HepG2 (cell line): Measurements from ENCODE around the gene FAM83C. TPM values are rescaled to one million over a fixed set of nuclear protein-coding genes. Genes with fewer than 3 reads are reported as not detected.

Experiments used
- ATAC-seq: fragments of 200-7000 bp; cut with Tn5 transposase; 3 replicates; pipeline ENCODE4 v1.9.1; 2020; ENCODE audit warnings: mild to moderate bottlenecking, moderate library complexity
- BruUV-seq: library from RNA; stranded (reverse); fragments of 400-500 nt; replicated peaks from 2 replicates; lab custom pipeline; 2021; lab: Mats Ljungman, UMichigan
- CTCF ChIA-PET: fragments of 300-600 bp; formaldehyde crosslinking; extraction: SDS; loops from one replicate; lab custom pipeline; 2021; ENCODE audit warnings: low total read pairs, inconsistent platforms, low intra/inter-chr PET ratio; lab: Yijun Ruan, JAX
- POLR2A ChIA-PET: fragments of 350-600 bp; sonication (Branson Sonifier 250); formaldehyde crosslinking; loops from one replicate; lab custom pipeline; 2020; ENCODE audit warnings: antibody characterized with exemption, inconsistent platforms; lab: Yijun Ruan, JAX
- DNase-seq: peaks from one replicate; pipeline ENCODE4 v3.0.0-alpha.2; 2015; ENCODE audit warnings: low spot score
- FAIRE-seq: peaks from 3 replicates; lab custom pipeline; 2011; peaks lifted over from hg19 to GRCh38; lab: Jason Lieb, UNC
- H2AFZ ChIP-seq: one replicate; pipeline ENCODE4 v1.6.1; 2011; ENCODE audit warnings: low read length, inconsistent platforms
- H3K27ac ChIP-seq: fragments of 300-600 bp; 3 replicates; pipeline ENCODE4 v1.8.0; 2011; ENCODE audit warnings: mixed run types, mild to moderate bottlenecking, mixed read lengths, low read length, inconsistent platforms; ENCODE audit not compliant: insufficient read depth; ENCODE audit errors: extremely low read length
- H3K27me3 ChIP-seq, 2 experiments: fragments of 200-600 bp in 1 of 2; 2 replicates in 1 of 2; 3 replicates in 1 of 2; pipeline versions ENCODE4 v1.6.0 to v1.8.0; 2011; ENCODE audit warnings: low read length in 2 of 2, mild to moderate bottlenecking in 2 of 2, moderate library complexity in 2 of 2, inconsistent platforms in 1 of 2; ENCODE audit not compliant: insufficient read depth in 2 of 2, control insufficient read depth in 1 of 2
- H3K36me3 ChIP-seq, 2 experiments: fragments of 200-600 bp in 1 of 2; replicated peaks in 1 of 2; 2 replicates in 1 of 2; 3 replicates in 1 of 2; pipeline versions ENCODE4 v1.5.1 to v1.8.0; 2011; ENCODE audit warnings: low read length in 2 of 2, inconsistent platforms in 1 of 2; ENCODE audit not compliant: insufficient read depth in 2 of 2, control insufficient read depth in 1 of 2
- H3K4me1 ChIP-seq: 2 replicates; pipeline ENCODE4 v1.5.1; 2012; ENCODE audit warnings: low read length, inconsistent platforms; ENCODE audit not compliant: insufficient read depth
- H3K4me2 ChIP-seq: 2 replicates; pipeline ENCODE4 v1.6.0; 2011; ENCODE audit warnings: low read depth, low read length, inconsistent platforms
- H3K4me3 ChIP-seq, 3 experiments: fragments of 200-600 bp in 1 of 3; sonication (generic), shearing (Covaris generic) in 1 of 3; replicated peaks in 1 of 3; 2 replicates each; pipeline ENCODE4 v1.5.1; 2011 to 2016; ENCODE audit warnings: low read length in 3 of 3, inconsistent platforms in 2 of 3, low read depth in 2 of 3, mild to moderate bottlenecking in 2 of 3, control low read depth in 1 of 3, mixed read lengths in 1 of 3; ENCODE audit not compliant: insufficient read depth in 1 of 3
- H3K79me2 ChIP-seq: one replicate; pipeline ENCODE4 v1.6.1; 2011; ENCODE audit warnings: low read length, inconsistent platforms; ENCODE audit not compliant: insufficient read depth
- H3K9ac ChIP-seq: 2 replicates; pipeline ENCODE4 v1.6.0; 2011; ENCODE audit warnings: mild to moderate bottlenecking, low read depth, low read length, inconsistent platforms; ENCODE audit not compliant: insufficient read depth
- H3K9me3 ChIP-seq: 2 replicates; pipeline ENCODE4 v1.5.1; 2012; ENCODE audit warnings: mild to moderate bottlenecking, low read length
- H4K20me1 ChIP-seq: 2 replicates; pipeline ENCODE4 v1.6.0; 2011; ENCODE audit warnings: inconsistent platforms, mild to moderate bottlenecking, low read length, moderate library complexity; ENCODE audit not compliant: insufficient read depth
- ATAD3A ChIP-seq: sonication (generic); formaldehyde crosslinking; IDR thresholded peaks from 2 replicates; pipeline ENCODE4 v1.4.0; 2020; ENCODE audit warnings: missing genetic modification reagents
- HDAC2 ChIP-seq: sonication (generic); formaldehyde crosslinking; IDR thresholded peaks from 2 replicates; pipeline ENCODE4 v1.4.0; 2020; ENCODE audit warnings: missing genetic modification reagents
- HMG20B ChIP-seq: conservative IDR thresholded peaks from 2 replicates; pipeline ENCODE4 v1.6.1; 2016; ENCODE audit warnings: missing genetic modification reagents, missing compliant biosample characterization
- KLF15 ChIP-seq: sonication (generic); formaldehyde crosslinking; IDR thresholded peaks from 2 replicates; pipeline ENCODE4 v1.8.1; 2023; ENCODE audit warnings: borderline replicate concordance, mild to moderate bottlenecking, inconsistent platforms, missing genetic modification reagents, mixed read lengths
- POGZ ChIP-seq: sonication (generic); formaldehyde crosslinking; IDR thresholded peaks from 2 replicates; pipeline ENCODE4 v1.4.0; 2020; ENCODE audit warnings: mild to moderate bottlenecking, missing genetic modification reagents
- RNF2 ChIP-seq: fragments of 450-650 bp; conservative IDR thresholded peaks from 2 replicates; pipeline ENCODE4 v1.6.1; 2016; ENCODE audit warnings: low read depth
- SMC3 ChIP-seq: IDR thresholded peaks from 2 replicates; pipeline ENCODE4 v1.6.1; 2011; ENCODE audit warnings: low read length, improper control_type of control experiment
- XBP1 ChIP-seq: sonication (generic); formaldehyde crosslinking; IDR thresholded peaks from 2 replicates; pipeline ENCODE4 v1.5.0; 2020; ENCODE audit warnings: missing genetic modification reagents
- ZNF20 ChIP-seq: sonication (generic); formaldehyde crosslinking; IDR thresholded peaks from 2 replicates; pipeline ENCODE4 v1.4.0; 2020; ENCODE audit warnings: mild to moderate bottlenecking, moderate library complexity, missing genetic modification reagents
- ZNF256 ChIP-seq: sonication (generic); formaldehyde crosslinking; conservative IDR thresholded peaks from 2 replicates; pipeline ENCODE4 v1.4.0; 2020; ENCODE audit warnings: missing genetic modification reagents
- ZNF562 ChIP-seq: sonication (generic); formaldehyde crosslinking; IDR thresholded peaks from 2 replicates; pipeline ENCODE4 v1.8.0; 2022; ENCODE audit warnings: missing genetic modification reagents, borderline replicate concordance
- ZNF660 ChIP-seq: sonication (generic); formaldehyde crosslinking; IDR thresholded peaks from 2 replicates; pipeline ENCODE4 v1.5.1; 2020; ENCODE audit warnings: mild to moderate bottlenecking, low read depth, missing genetic modification reagents, borderline replicate concordance
- ZNF772 ChIP-seq: sonication (generic); formaldehyde crosslinking; IDR thresholded peaks from 2 replicates; pipeline ENCODE4 v1.5.0; 2020; ENCODE audit warnings: mild to moderate bottlenecking, missing genetic modification reagents
- WGBS: methylation state at CpG from one replicate; pipeline ENCODE4 v1.1.6; 2017; ENCODE audit warnings: low lambda C conversion rate; 5-methylcytosine and 5-hydroxymethylcytosine counted together
- in situ Hi-C: cut with HindIII; loops from 2 replicates; pipeline ENCODE4 v1.10.0; 2017; ENCODE audit warnings: low pct_unique_long_range_greater_than_20kb; ENCODE audit not compliant: extremely low pct_ligation_motif_present
- intact Hi-C: fragments of 100-400 bp; cut with micrococcal nuclease; formaldehyde crosslinking; loops from one replicate; pipeline ENCODE4 v1.10.0; 2022; ENCODE audit not compliant: unreplicated experiment
- polyA plus RNA-seq, 8 experiments: library from polyadenylated mRNA; depleted of rRNA in 3 of 8; stranded (reverse) in 7 of 8; unstranded in 1 of 8; fragments of >200 nt; fragmentation: Illumina TruSeq in 4 of 8; extraction: Trizol in 4 of 8; gene quantifications; 2 replicates each; pipeline versions ENCODE4 v1.2.1 to v1.2.3, GENCODE V29; 2011 to 2016; ENCODE audit warnings: low read depth in 4 of 8, missing spikeins in 1 of 8, mixed read lengths in 1 of 8; ENCODE audit not compliant: insufficient read depth in 1 of 8
- total RNA-seq, 5 experiments: library from RNA; depleted of rRNA; stranded (reverse); fragments of >200 nt; fragmentation: Illumina TruSeq; extraction: Trizol; gene quantifications; 2 replicates each; pipeline ENCODE4 v1.2.3, GENCODE V29; 2016; ENCODE audit warnings: low read depth in 1 of 5
- TF ChIP-seq, protein P1 (sequence below): sonication (generic); formaldehyde crosslinking; IDR thresholded peaks from 2 replicates; pipeline ENCODE4 v1.4.0; 2020; ENCODE audit warnings: mild to moderate bottlenecking, low read depth, missing genetic modification reagents
- TF ChIP-seq, protein P2 (sequence below): sonication (generic); formaldehyde crosslinking; IDR thresholded peaks from 2 replicates; pipeline ENCODE4 v1.4.0; 2020; ENCODE audit warnings: missing genetic modification reagents
- TF ChIP-seq, protein P3 (sequence below): sonication (generic); formaldehyde crosslinking; IDR thresholded peaks from 2 replicates; pipeline ENCODE4 v1.5.1; 2020; ENCODE audit warnings: mild to moderate bottlenecking, missing genetic modification reagents, borderline replicate concordance

The FAM83C gene
- total and polyA plus RNA-seq, 2 of the 13 experiments (the other 11 are each of a cell fraction or from before 2014, with no cell fraction given) = 0.04 TPM; not detected in 1

DNA sequence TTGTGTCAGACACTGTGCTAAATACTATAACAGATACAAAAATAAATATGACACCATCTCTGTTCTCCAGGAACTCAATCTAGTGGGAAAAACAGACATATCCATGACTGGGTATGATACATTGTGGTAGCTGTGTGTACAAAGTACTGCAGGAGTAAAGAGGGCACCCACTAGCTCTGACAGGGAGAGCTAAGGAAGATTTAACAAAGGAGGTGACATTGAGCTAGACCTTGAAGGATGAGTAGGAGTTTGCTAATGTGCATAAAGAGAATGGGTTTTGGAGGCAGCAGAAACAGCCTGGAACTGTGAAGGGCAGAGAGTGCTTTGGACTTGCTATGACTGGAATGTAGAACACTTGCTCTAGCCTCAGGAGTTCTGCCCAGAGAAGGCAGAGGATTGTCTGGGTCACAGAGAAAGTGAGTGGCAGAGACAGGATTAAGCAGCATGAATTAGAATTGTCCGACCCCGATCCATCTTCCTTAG is 51.4 kb downstream of the FAM83C start:
- H3K27me3 ChIP-seq = peaks cover 3 to 15% of the 10 kb centered on the region in 2 experiments; a peak in 2 of 5 replicates
- no peaks in the 10 kb centered on the region for H3K79me2 ChIP-seq
- no peaks in the 10 kb centered on the region for H3K36me3 ChIP-seq
- DNase-seq (no peak), ATAC-seq (peak; percentile 27; the same call in 2 of the 3 replicates), FAIRE-seq (no peak)
- in situ Hi-C loops = no loop called here
- intact Hi-C loops = no loop called here
- no peaks in the 10 kb centered on the region for H3K4me1 ChIP-seq
- H3K27ac ChIP-seq = no peak overlapping the region
- BruUV-seq = no TSS peak
- no peak overlapping the region for H2AFZ ChIP-seq
- H4K20me1 ChIP-seq = no peaks in the 10 kb centered on the region
- ChIA-PET CTCF (no interaction called here), POLR2A (no interaction called here)
- no peak overlapping the region for H3K9ac ChIP-seq
- no peaks in the 10 kb centered on the region for H3K9me3 ChIP-seq
- WGBS = 44% methylated on average over 2 of the region's 2 CpGs
- no peak overlapping the region for H3K4me3 ChIP-seq
- no peak overlapping the region for H3K4me2 ChIP-seq
- TF ChIP-seq, protein P1, sequence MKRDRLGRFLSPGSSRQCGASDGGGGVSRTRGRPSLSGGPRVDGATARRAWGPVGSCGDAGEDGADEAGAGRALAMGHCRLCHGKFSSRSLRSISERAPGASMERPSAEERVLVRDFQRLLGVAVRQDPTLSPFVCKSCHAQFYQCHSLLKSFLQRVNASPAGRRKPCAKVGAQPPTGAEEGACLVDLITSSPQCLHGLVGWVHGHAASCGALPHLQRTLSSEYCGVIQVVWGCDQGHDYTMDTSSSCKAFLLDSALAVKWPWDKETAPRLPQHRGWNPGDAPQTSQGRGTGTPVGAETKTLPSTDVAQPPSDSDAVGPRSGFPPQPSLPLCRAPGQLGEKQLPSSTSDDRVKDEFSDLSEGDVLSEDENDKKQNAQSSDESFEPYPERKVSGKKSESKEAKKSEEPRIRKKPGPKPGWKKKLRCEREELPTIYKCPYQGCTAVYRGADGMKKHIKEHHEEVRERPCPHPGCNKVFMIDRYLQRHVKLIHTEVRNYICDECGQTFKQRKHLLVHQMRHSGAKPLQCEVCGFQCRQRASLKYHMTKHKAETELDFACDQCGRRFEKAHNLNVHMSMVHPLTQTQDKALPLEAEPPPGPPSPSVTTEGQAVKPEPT (CRISPR knock-in tag) = no peak
- no peak for TF ChIP-seq ZNF20
- TF ChIP-seq, protein P2, sequence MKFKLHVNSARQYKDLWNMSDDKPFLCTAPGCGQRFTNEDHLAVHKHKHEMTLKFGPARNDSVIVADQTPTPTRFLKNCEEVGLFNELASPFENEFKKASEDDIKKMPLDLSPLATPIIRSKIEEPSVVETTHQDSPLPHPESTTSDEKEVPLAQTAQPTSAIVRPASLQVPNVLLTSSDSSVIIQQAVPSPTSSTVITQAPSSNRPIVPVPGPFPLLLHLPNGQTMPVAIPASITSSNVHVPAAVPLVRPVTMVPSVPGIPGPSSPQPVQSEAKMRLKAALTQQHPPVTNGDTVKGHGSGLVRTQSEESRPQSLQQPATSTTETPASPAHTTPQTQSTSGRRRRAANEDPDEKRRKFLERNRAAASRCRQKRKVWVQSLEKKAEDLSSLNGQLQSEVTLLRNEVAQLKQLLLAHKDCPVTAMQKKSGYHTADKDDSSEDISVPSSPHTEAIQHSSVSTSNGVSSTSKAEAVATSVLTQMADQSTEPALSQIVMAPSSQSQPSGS (CRISPR knock-in tag) = no peak
- no peak for TF ChIP-seq ZNF256 (CRISPR knock-in tag)
- no peak for TF ChIP-seq XBP1
- TF ChIP-seq POGZ (CRISPR knock-in tag) = no peak
- TF ChIP-seq HDAC2 (CRISPR knock-in tag) = no peak
- TF ChIP-seq HMG20B = no peak
- no peak for TF ChIP-seq ZNF772 (CRISPR knock-in tag)
- no peak for TF ChIP-seq ATAD3A (CRISPR knock-in tag)
- no peak for TF ChIP-seq ZNF562 (CRISPR knock-in tag)
- no peak for TF ChIP-seq KLF15
- TF ChIP-seq ZNF660 (CRISPR knock-in tag) = no peak
- TF ChIP-seq, protein P3, sequence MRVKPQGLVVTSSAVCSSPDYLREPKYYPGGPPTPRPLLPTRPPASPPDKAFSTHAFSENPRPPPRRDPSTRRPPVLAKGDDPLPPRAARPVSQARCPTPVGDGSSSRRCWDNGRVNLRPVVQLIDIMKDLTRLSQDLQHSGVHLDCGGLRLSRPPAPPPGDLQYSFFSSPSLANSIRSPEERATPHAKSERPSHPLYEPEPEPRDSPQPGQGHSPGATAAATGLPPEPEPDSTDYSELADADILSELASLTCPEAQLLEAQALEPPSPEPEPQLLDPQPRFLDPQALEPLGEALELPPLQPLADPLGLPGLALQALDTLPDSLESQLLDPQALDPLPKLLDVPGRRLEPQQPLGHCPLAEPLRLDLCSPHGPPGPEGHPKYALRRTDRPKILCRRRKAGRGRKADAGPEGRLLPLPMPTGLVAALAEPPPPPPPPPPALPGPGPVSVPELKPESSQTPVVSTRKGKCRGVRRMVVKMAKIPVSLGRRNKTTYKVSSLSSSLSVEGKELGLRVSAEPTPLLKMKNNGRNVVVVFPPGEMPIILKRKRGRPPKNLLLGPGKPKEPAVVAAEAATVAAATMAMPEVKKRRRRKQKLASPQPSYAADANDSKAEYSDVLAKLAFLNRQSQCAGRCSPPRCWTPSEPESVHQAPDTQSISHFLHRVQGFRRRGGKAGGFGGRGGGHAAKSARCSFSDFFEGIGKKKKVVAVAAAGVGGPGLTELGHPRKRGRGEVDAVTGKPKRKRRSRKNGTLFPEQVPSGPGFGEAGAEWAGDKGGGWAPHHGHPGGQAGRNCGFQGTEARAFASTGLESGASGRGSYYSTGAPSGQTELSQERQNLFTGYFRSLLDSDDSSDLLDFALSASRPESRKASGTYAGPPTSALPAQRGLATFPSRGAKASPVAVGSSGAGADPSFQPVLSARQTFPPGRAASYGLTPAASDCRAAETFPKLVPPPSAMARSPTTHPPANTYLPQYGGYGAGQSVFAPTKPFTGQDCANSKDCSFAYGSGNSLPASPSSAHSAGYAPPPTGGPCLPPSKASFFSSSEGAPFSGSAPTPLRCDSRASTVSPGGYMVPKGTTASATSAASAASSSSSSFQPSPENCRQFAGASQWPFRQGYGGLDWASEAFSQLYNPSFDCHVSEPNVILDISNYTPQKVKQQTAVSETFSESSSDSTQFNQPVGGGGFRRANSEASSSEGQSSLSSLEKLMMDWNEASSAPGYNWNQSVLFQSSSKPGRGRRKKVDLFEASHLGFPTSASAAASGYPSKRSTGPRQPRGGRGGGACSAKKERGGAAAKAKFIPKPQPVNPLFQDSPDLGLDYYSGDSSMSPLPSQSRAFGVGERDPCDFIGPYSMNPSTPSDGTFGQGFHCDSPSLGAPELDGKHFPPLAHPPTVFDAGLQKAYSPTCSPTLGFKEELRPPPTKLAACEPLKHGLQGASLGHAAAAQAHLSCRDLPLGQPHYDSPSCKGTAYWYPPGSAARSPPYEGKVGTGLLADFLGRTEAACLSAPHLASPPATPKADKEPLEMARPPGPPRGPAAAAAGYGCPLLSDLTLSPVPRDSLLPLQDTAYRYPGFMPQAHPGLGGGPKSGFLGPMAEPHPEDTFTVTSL (CRISPR knock-in tag) = no peak
- no peak for TF ChIP-seq RNF2
- no peak for TF ChIP-seq SMC3
